GM12878 (cell line): ENCODE results near the gene USH1C. TPM values are rescaled to one million over a fixed set of nuclear protein-coding genes. Genes with fewer than 3 reads are reported as not detected.

Experiments used
- ATAC-seq: fragments of 200-7000 bp; cut with Tn5 transposase; 3 replicates; pipeline ENCODE4 v1.9.1; 2020; ENCODE audit warnings: mild to moderate bottlenecking, moderate library complexity
- BruUV-seq: library from RNA; stranded (reverse); fragments of 400-500 nt; replicated peaks from 2 replicates; lab custom pipeline; 2021; lab: Mats Ljungman, UMichigan
- CTCF ChIA-PET: fragments of 300-600 bp; sonication (Branson Sonifier 250); formaldehyde crosslinking; extraction: SDS; loops from one replicate; lab custom pipeline; 2021; ENCODE audit warnings: inconsistent platforms; lab: Yijun Ruan, JAX
- POLR2A ChIA-PET: fragments of 350-600 bp; formaldehyde crosslinking; extraction: SDS; loops from one replicate; lab custom pipeline; 2021; ENCODE audit warnings: inconsistent platforms; lab: Charles Lee
- RAD21 ChIA-PET: fragments of 300-600 bp; sonication (Branson Sonifier 250); formaldehyde crosslinking; loops from one replicate; lab custom pipeline; 2023; ENCODE audit warnings: antibody characterized with exemption; ENCODE audit not compliant: unreplicated experiment; lab: Charles Lee
- SMC1A ChIA-PET: fragments of 300-600 bp; sonication (Branson Sonifier 250); formaldehyde crosslinking; loops from one replicate; lab custom pipeline; 2023; ENCODE audit not compliant: unreplicated experiment, uncharacterized antibody; lab: Charles Lee
- DNase-seq: peaks from one replicate; pipeline ENCODE4 v3.0.0-alpha.2; 2011; ENCODE audit warnings: low read depth, low spot score
- FAIRE-seq: peaks from 3 replicates; lab custom pipeline; 2011; peaks lifted over from hg19 to GRCh38; lab: Jason Lieb, UNC
- H2AFZ ChIP-seq: 2 replicates; pipeline ENCODE4 v1.6.0; 2011; ENCODE audit warnings: low read depth, low read length, control low read depth; ENCODE audit not compliant: control insufficient read depth
- H3K27ac ChIP-seq: 2 replicates; pipeline ENCODE4 v1.5.1; 2011; ENCODE audit warnings: control low read depth; ENCODE audit not compliant: control insufficient read depth, insufficient read depth
- H3K27me3 ChIP-seq, 2 experiments: replicated peaks in 1 of 2; 2 replicates each; pipeline versions ENCODE4 v1.6.0 to v1.6.1; 2011; ENCODE audit warnings: low read length in 1 of 2; ENCODE audit not compliant: control insufficient read depth in 2 of 2, insufficient read depth in 2 of 2
- H3K36me3 ChIP-seq, 2 experiments: 2 replicates each; pipeline ENCODE4 v1.5.1; 2011; ENCODE audit warnings: low read length in 1 of 2; ENCODE audit not compliant: control insufficient read depth in 2 of 2, insufficient read depth in 2 of 2
- H3K4me1 ChIP-seq: 2 replicates; pipeline ENCODE4 v1.6.1; 2011; ENCODE audit warnings: mild to moderate bottlenecking, low read length, moderate library complexity, mixed read lengths; ENCODE audit not compliant: control insufficient read depth, insufficient read depth
- H3K4me2 ChIP-seq: 2 replicates; pipeline ENCODE4 v1.6.0; 2011; ENCODE audit warnings: control low read depth; ENCODE audit not compliant: control insufficient read depth, insufficient read depth
- H3K4me3 ChIP-seq: fragments of 200-600 bp; sonication (generic); 2 replicates; pipeline ENCODE4 v1.5.1; 2016
- H3K79me2 ChIP-seq: 2 replicates; pipeline ENCODE4 v1.6.0; 2011; ENCODE audit warnings: low read length; ENCODE audit not compliant: control insufficient read depth, insufficient read depth
- H3K9ac ChIP-seq: 2 replicates; pipeline ENCODE4 v1.8.0; 2011; ENCODE audit warnings: low read length, control low read depth, mixed read lengths; ENCODE audit not compliant: control insufficient read depth, insufficient read depth
- H3K9me3 ChIP-seq: replicated peaks from 3 replicates; pipeline ENCODE4 v1.5.1; 2011; ENCODE audit warnings: mild to moderate bottlenecking, low read length; ENCODE audit not compliant: control insufficient read depth, insufficient read depth
- H4K20me1 ChIP-seq: 2 replicates; pipeline ENCODE4 v1.6.0; 2011; ENCODE audit not compliant: control insufficient read depth, insufficient read depth
- CBX5 ChIP-seq: sonication (generic); IDR thresholded peaks from 2 replicates; pipeline ENCODE4 v1.6.1; 2016; ENCODE audit warnings: low read depth, moderate library complexity, mild to moderate bottlenecking, inconsistent platforms
- EGR1 ChIP-seq, 2 experiments: IDR thresholded peaks; 1 replicate in 1 of 2; 2 replicates in 1 of 2; pipeline ENCODE4 v1.6.1; 2011 to 2012; ENCODE audit warnings: low read depth in 2 of 2, low read length in 2 of 2, borderline replicate concordance in 1 of 2, mild to moderate bottlenecking in 1 of 2, moderate library complexity in 1 of 2
- KAT2A ChIP-seq: conservative IDR thresholded peaks from 2 replicates; pipeline ENCODE4 v1.6.1; 2011; ENCODE audit warnings: low read depth, low read length; ENCODE audit not compliant: control insufficient read depth
- NRF1 ChIP-seq: conservative IDR thresholded peaks from 2 replicates; pipeline ENCODE4 v1.6.1; 2011; ENCODE audit warnings: mild to moderate bottlenecking, low read depth, low read length, improper control_type of control experiment
- PAX5 ChIP-seq: IDR thresholded peaks from 2 replicates; pipeline ENCODE4 v1.6.1; 2011; ENCODE audit warnings: low read depth, low read length, borderline replicate concordance
- PAX8 ChIP-seq: fragments of 450-650 bp; IDR thresholded peaks from 2 replicates; pipeline ENCODE4 v1.6.1; 2017; ENCODE audit warnings: mild to moderate bottlenecking, moderate library complexity
- RB1 ChIP-seq: fragments of 450-650 bp; formaldehyde crosslinking; IDR thresholded peaks from 2 replicates; pipeline ENCODE4 v1.6.1; 2017; ENCODE audit warnings: mild to moderate bottlenecking, borderline replicate concordance
- TCF7 ChIP-seq: IDR thresholded peaks from 2 replicates; pipeline ENCODE4 v1.6.1; 2014; ENCODE audit warnings: antibody characterized with exemption, borderline replicate concordance
- ZNF207 ChIP-seq: fragments of 450-650 bp; IDR thresholded peaks from 2 replicates; pipeline ENCODE4 v1.6.1; 2014; ENCODE audit warnings: antibody characterized with exemption, mild to moderate bottlenecking, borderline replicate concordance
- WGBS: methylation state at CpG from one replicate; pipeline ENCODE4 v1.1.6; 2016; ENCODE audit warnings: low lambda C conversion rate; ENCODE audit not compliant: insufficient replicate concordance, insufficient coverage; ENCODE audit errors: missing lambda C conversion rate; 5-methylcytosine and 5-hydroxymethylcytosine counted together
- in situ Hi-C: fragments of 300-500 bp; cut with MboI; formaldehyde crosslinking; loops from 9 replicates; pipeline ENCODE4 v1.14.3; 2018; ENCODE audit warnings: mixed read lengths
- intact Hi-C: fragments of 100-400 bp; cut with micrococcal nuclease; formaldehyde crosslinking; loops from one replicate; pipeline ENCODE4 v1.14.2; 2022; ENCODE audit not compliant: unreplicated experiment
- polyA plus RNA-seq, 11 experiments: library from polyadenylated mRNA; depleted of rRNA in 4 of 11; unstranded in 6 of 11; stranded (reverse) in 5 of 11; fragments of >200 nt; fragmentation: Nextera tagmentation in 4 of 11; fragmentation: Illumina TruSeq in 1 of 11; extraction: Ambion mirVana in 4 of 11; extraction: Trizol in 1 of 11; gene quantifications; 1 replicate in 1 of 11; 2 replicates in 10 of 11; pipeline versions ENCODE4 v1.2.1 to v1.2.3, GENCODE V29; 2011 to 2016; ENCODE audit warnings: inconsistent platforms in 2 of 11, missing spikeins in 2 of 11, low read depth in 1 of 11
- total RNA-seq, 4 experiments: library from RNA; depleted of rRNA in 3 of 4; stranded (reverse); fragments of >200 nt in 3 of 4; fragmentation: Illumina TruSeq in 1 of 4; extraction: Trizol in 1 of 4; gene quantifications; 2 replicates each; pipeline versions ENCODE4 v1.2.1 to v1.2.3, GENCODE V29; 2013 to 2021
- TF ChIP-seq, protein P1 (sequence below): IDR thresholded peaks from 2 replicates; pipeline ENCODE4 v1.6.1; 2011; ENCODE audit warnings: mild to moderate bottlenecking, low read depth, low read length, moderate library complexity; ENCODE audit not compliant: insufficient replicate concordance
- TF ChIP-seq, protein P2 (sequence below): fragments of 450-650 bp; IDR thresholded peaks from 2 replicates; pipeline ENCODE4 v1.6.1; 2014; ENCODE audit warnings: mild to moderate bottlenecking

The USH1C gene
- total and polyA plus RNA-seq, 10 of the 15 experiments (the other 5 are each of a cell fraction or from before 2014, with no cell fraction given), result not detected

DNA sequence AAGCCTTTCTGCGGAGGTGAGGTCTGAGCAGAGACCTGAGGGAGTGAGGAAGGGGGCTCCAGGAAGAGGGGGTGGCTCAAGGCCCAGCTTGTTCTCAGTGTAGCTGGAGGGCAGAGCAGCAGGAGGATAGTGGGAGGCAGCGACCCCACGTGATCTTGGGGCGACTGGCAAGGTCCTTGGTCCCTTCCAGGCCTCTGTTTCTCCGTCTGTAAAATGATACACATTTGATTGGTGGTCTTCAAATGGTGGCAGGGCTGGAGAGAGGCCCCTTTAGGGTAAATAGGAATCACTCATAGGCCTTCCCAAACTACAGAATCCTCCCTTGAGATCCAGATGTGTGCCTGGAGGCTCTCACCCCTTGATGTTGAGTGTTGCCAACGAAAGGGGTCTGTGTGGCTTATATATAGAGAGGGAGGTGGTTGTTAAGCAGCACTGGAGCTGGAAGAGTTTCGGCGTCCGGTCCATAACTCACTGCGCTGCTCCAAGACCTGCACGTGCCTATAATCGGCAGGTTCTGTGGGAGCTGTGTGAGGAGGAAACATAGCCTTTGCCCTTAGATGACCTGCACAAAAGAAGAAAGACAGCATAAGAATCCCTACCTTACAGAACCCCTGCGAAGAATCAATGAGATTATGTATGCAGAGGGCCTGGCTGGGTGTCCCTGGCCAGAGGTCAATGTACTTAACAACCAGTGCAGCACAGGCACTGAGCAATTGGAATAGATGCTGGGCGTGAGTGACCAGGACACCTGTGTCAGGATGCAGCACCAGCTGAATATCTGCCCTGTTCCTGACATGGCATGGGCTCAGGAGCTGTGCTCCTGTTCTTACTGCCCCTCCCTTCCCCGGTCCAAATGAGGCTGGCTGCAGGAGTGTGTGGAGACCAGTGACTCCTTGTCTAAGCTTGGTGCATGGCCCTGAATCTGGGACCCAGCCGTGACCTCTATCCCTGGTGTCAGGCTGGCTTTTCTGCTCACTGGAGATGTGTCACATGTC lies 31.5 kb upstream of the USH1C start (continued):
- TF ChIP-seq EGR1 (IDR thresholded peaks at IDR 0.05; ENCODE audit: borderline replicate concordance in 1 of 2, low read depth in 2 of 2, low read length in 2 of 2) (no peak), TCF7 (no peak), ZNF207 (no peak), RB1 (no peak), CBX5 (no peak), NRF1 (no peak)

DNA sequence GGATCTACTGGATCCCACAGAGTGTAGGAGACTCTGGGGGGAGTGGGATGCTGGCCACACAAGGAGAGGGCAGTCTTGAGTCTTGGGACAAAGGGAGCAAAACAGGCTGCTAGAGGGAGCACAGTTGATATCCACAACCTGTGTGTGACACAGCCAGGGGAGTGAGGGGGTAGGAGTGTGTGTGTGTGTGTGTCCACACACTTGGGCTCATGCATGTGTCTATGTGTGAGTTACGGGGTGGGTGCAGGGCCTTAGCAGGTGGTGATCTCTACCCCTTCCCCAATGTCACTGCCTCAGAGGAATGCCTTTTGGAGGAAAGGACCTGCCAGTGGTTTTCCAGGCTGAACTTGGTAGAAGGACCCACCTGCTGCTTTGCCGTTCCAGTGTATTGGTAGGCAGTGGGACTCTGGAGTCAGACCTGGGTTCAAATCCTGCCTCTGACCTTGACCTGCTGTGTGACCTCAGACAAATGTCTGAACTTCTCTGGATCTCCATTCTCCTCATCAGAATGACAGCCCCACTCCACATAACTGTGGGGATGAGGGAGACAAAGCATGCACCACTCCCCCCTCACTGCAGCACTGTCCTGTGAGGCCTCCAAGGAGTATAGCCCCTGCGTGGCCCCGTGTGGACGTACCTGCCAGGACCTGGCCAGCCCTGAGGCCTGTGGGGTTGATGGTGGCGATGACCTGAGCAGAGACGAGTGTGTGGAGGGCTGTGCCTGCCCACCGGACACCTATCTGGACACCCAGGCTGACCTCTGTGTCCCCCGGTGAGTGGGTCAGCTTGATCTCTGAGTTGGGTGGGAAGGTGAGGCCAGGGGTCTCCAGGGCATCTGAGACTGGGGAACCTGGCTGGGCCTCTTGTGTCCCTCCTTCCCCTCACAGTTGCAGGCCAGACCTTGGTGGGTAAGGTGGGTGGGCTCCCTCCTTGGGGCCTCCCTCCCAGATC lies 30.2 kb upstream of the USH1C start:
- CTCF ChIA-PET, result no interaction called here

More for the DNA sequence above, 30.2 kb upstream of the USH1C start:
- in situ Hi-C loops (no loop called here), intact Hi-C loops (no loop called here)
- no peak overlapping the region for H3K9ac ChIP-seq
- SMC1A ChIA-PET, result interaction anchor here (0.8 kb wide), 1 partner anchor 10 kb away, joined by 3 read pairs; no protein-coding TSS in a partner anchor
- no peaks in the 10 kb centered on the region for H3K27me3 ChIP-seq
- TF ChIP-seq KAT2A, result no peak
- no peak for TF ChIP-seq PAX5
- no peak for TF ChIP-seq PAX8
- TF ChIP-seq, protein P1, sequence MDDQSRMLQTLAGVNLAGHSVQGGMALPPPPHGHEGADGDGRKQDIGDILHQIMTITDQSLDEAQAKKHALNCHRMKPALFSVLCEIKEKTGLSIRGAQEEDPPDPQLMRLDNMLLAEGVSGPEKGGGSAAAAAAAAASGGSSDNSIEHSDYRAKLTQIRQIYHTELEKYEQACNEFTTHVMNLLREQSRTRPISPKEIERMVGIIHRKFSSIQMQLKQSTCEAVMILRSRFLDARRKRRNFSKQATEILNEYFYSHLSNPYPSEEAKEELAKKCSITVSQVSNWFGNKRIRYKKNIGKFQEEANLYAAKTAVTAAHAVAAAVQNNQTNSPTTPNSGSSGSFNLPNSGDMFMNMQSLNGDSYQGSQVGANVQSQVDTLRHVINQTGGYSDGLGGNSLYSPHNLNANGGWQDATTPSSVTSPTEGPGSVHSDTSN, result no peak
- TF ChIP-seq, protein P2, sequence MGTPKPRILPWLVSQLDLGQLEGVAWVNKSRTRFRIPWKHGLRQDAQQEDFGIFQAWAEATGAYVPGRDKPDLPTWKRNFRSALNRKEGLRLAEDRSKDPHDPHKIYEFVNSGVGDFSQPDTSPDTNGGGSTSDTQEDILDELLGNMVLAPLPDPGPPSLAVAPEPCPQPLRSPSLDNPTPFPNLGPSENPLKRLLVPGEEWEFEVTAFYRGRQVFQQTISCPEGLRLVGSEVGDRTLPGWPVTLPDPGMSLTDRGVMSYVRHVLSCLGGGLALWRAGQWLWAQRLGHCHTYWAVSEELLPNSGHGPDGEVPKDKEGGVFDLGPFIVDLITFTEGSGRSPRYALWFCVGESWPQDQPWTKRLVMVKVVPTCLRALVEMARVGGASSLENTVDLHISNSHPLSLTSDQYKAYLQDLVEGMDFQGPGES, result no peak
- RAD21 ChIA-PET, result no interaction called here
- no peaks in the 10 kb centered on the region for H3K36me3 ChIP-seq
- no peak overlapping the region for H2AFZ ChIP-seq
- WGBS, result 11% methylated on average over 9 of the region's 9 CpGs
- no peak overlapping the region for H3K4me3 ChIP-seq
- POLR2A ChIA-PET, result no interaction called here
- no peaks in the 10 kb centered on the region for H3K79me2 ChIP-seq
- no peak for DNase-seq
- no TSS peak for BruUV-seq
- H3K27ac ChIP-seq, result no peak overlapping the region
- no peak for ATAC-seq
- no peak overlapping the region for H3K4me2 ChIP-seq
- no peaks in the 10 kb centered on the region for H3K4me1 ChIP-seq
- H3K9me3 ChIP-seq, result no peaks in the 10 kb centered on the region
- no peaks in the 10 kb centered on the region for H4K20me1 ChIP-seq
- FAIRE-seq, result no peak
